MM.1S (cell line): ENCODE data around the gene POP5.
A peak's percentile ranks its signal among the peaks of the same experiment; 100 is the strongest.
"Not testable (repeated sequence)": the region's sequence is repeated elsewhere in the genome, so short reads cannot be mapped to it uniquely, and the experiment has no call there.

Experiments used
- DNase-seq: peaks from one replicate; pipeline ENCODE4 v3.0.0-alpha.2; 2015
- H2AFZ ChIP-seq: fragments of 300-600 bp; sonication (generic); 2 replicates; pipeline ENCODE4 v1.6.0; 2016; ENCODE audit warnings: antibody characterized with exemption, low read length
- H3F3A ChIP-seq: fragments of 300-600 bp; sonication (generic); 2 replicates; pipeline ENCODE4 v1.6.1; 2016; ENCODE audit warnings: mild to moderate bottlenecking, antibody characterized with exemption, low read length, moderate library complexity, mixed read lengths; ENCODE audit not compliant: insufficient read depth
- H3K27ac ChIP-seq: fragments of 300-600 bp; sonication (generic); 2 replicates; pipeline ENCODE4 v1.5.1; 2016; ENCODE audit warnings: mild to moderate bottlenecking, low read length
- H3K27me3 ChIP-seq: fragments of 300-600 bp; sonication (generic); replicated peaks from 2 replicates; pipeline ENCODE4 v1.6.0; 2016; ENCODE audit warnings: low read length; ENCODE audit not compliant: insufficient read depth
- H3K36me3 ChIP-seq: fragments of 300-600 bp; sonication (generic); replicated peaks from 2 replicates; pipeline ENCODE4 v1.6.1; 2016; ENCODE audit warnings: mild to moderate bottlenecking, low read length, mixed read lengths; ENCODE audit not compliant: insufficient read depth
- H3K4me1 ChIP-seq: fragments of 300-600 bp; sonication (generic); 2 replicates; pipeline ENCODE4 v1.6.1; 2016; ENCODE audit warnings: low read length, mixed read lengths
- H3K4me2 ChIP-seq: fragments of 300-600 bp; sonication (generic); 2 replicates; pipeline ENCODE4 v1.6.0; 2016; ENCODE audit warnings: low read depth, low read length
- H3K4me3 ChIP-seq: fragments of 300-600 bp; sonication (generic); 2 replicates; pipeline ENCODE4 v1.5.1; 2016; ENCODE audit warnings: low read length, mixed read lengths
- H3K79me2 ChIP-seq: fragments of 300-600 bp; sonication (generic); 2 replicates; pipeline ENCODE4 v1.6.1; 2016; ENCODE audit warnings: mixed run types, low read length, mixed read lengths
- H3K9ac ChIP-seq: fragments of 300-600 bp; sonication (generic); 2 replicates; pipeline ENCODE4 v1.6.1; 2016; ENCODE audit warnings: low read length, mixed read lengths
- H3K9me2 ChIP-seq: fragments of 300-600 bp; sonication (generic); replicated peaks from 2 replicates; pipeline ENCODE4 v1.6.1; 2016; ENCODE audit warnings: mild to moderate bottlenecking, low read length, mixed read lengths; ENCODE audit not compliant: insufficient read depth
- H3K9me3 ChIP-seq: fragments of 300-600 bp; sonication (generic); replicated peaks from 2 replicates; pipeline ENCODE4 v1.6.1; 2016; ENCODE audit warnings: mild to moderate bottlenecking, low read length, mixed read lengths; ENCODE audit not compliant: insufficient read depth
- H4K20me1 ChIP-seq: fragments of 300-600 bp; sonication (generic); 2 replicates; pipeline ENCODE4 v1.6.1; 2016; ENCODE audit warnings: mild to moderate bottlenecking, low read length, moderate library complexity, mixed read lengths; ENCODE audit not compliant: insufficient read depth
- EZH2 ChIP-seq: fragments of 300-600 bp; sonication (generic); optimal IDR thresholded peaks from 2 replicates; pipeline ENCODE3; 2017; ENCODE audit warnings: low read depth, mild to moderate bottlenecking, antibody characterized with exemption, low read length, mixed read lengths
- EZH2phosphoT487 ChIP-seq: fragments of 300-600 bp; sonication (generic); IDR thresholded peaks from 2 replicates; pipeline ENCODE4 v1.6.1; 2018; ENCODE audit warnings: antibody characterized with exemption, low read length
- TF ChIP-seq, protein P1 (sequence below): fragments of 300-600 bp; sonication (generic); IDR thresholded peaks from 2 replicates; pipeline ENCODE4 v1.5.1; 2016; ENCODE audit warnings: antibody characterized with exemption, low read length, mixed read lengths

The POP5 gene

GRCh38 chr12:120625557-120626419, 44.6 kb upstream of the POP5 start:
- TF ChIP-seq, protein P1, sequence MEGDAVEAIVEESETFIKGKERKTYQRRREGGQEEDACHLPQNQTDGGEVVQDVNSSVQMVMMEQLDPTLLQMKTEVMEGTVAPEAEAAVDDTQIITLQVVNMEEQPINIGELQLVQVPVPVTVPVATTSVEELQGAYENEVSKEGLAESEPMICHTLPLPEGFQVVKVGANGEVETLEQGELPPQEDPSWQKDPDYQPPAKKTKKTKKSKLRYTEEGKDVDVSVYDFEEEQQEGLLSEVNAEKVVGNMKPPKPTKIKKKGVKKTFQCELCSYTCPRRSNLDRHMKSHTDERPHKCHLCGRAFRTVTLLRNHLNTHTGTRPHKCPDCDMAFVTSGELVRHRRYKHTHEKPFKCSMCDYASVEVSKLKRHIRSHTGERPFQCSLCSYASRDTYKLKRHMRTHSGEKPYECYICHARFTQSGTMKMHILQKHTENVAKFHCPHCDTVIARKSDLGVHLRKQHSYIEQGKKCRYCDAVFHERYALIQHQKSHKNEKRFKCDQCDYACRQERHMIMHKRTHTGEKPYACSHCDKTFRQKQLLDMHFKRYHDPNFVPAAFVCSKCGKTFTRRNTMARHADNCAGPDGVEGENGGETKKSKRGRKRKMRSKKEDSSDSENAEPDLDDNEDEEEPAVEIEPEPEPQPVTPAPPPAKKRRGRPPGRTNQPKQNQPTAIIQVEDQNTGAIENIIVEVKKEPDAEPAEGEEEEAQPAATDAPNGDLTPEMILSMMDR: peak; percentile 14
- TF ChIP-seq EZH2 (no peak), EZH2phosphoT487 (no peak)

DNA sequence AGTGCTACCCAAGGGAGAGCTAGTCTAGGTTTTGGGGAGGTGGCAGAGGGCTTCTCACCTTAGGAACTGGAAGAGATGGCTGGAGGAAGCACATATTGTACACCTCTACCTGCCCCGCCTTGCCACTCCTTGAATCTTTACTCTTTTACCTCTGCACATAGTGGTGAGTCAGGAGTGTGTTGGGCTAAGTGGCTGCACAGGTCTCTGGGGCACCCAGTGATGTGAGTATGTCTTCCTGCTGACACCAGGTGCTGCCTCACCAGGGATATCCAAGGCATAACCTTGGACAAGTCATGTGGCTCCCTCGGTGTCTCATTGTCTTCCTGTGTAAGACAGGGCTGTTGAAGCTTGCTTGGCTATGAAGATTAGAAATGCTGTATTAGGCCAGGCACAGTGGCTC, 39.4 kb upstream of the POP5 start:
- H3K36me3 ChIP-seq: no peaks in the 10 kb centered on the region
- H3K27me3 ChIP-seq: no peaks in the 10 kb centered on the region
- no peak overlapping the region for H3K27ac ChIP-seq
- H3K4me2 ChIP-seq: no peak overlapping the region
- no peak overlapping the region for H3K4me3 ChIP-seq
- no peaks in the 10 kb centered on the region for H3F3A ChIP-seq
- no peak overlapping the region for H3K9ac ChIP-seq
- H3K9me2 ChIP-seq: no peaks in the 10 kb centered on the region
- no peaks in the 10 kb centered on the region for H3K9me3 ChIP-seq
- H2AFZ ChIP-seq: no peak overlapping the region
- H3K4me1 ChIP-seq: no peaks in the 10 kb centered on the region
- H3K79me2 ChIP-seq: no peaks in the 10 kb centered on the region
- TF ChIP-seq EZH2phosphoT487 (no peak), EZH2 (no peak)
- TF ChIP-seq, protein P1: no peak
- H4K20me1 ChIP-seq: no peaks in the 10 kb centered on the region
- no peak for DNase-seq

More at GRCh38 chr12:120625557-120626419, 44.6 kb upstream of the POP5 start:
- Histone ChIP-seq H3F3A (no peaks in the 10 kb centered on the region), H3K9me3 (no peaks in the 10 kb centered on the region), H3K36me3 (no peaks in the 10 kb centered on the region), H3K27ac (no peak overlapping the region), H4K20me1 (no peaks in the 10 kb centered on the region), H3K4me2 (peak overlapping the region; percentile 56; the same call in 1 of the 2 replicates), H2AFZ (peak overlapping the region; percentile 74), H3K9me2 (no peaks in the 10 kb centered on the region), H3K4me3 (peak overlapping the region; percentile 20; the same call in 1 of the 2 replicates), H3K27me3 (no peaks in the 10 kb centered on the region), H3K79me2 (no peaks in the 10 kb centered on the region), H3K4me1 (no peaks in the 10 kb centered on the region), H3K9ac (no peak overlapping the region)
- DNase-seq: peak; percentile 62

GRCh38 chr12:120618954-120619615, 37.9 kb upstream of the POP5 start:
- Histone ChIP-seq H3K27ac (no peak overlapping the region), H3K4me1 (no peaks in the 10 kb centered on the region), H4K20me1 (no peaks in the 10 kb centered on the region), H3K79me2 (no peaks in the 10 kb centered on the region), H3F3A (no peaks in the 10 kb centered on the region), H3K27me3 (no peaks in the 10 kb centered on the region), H3K36me3 (no peaks in the 10 kb centered on the region), H3K9me3 (no peaks in the 10 kb centered on the region), H3K9me2 (no peaks in the 10 kb centered on the region), H3K4me2 (no peak overlapping the region), H3K9ac (no peak overlapping the region), H3K4me3 (no peak overlapping the region), H2AFZ (no peak overlapping the region)
- TF ChIP-seq EZH2phosphoT487 (no peak), EZH2 (no peak)
- TF ChIP-seq, protein P1: no peak
- DNase-seq: no peak

DNA sequence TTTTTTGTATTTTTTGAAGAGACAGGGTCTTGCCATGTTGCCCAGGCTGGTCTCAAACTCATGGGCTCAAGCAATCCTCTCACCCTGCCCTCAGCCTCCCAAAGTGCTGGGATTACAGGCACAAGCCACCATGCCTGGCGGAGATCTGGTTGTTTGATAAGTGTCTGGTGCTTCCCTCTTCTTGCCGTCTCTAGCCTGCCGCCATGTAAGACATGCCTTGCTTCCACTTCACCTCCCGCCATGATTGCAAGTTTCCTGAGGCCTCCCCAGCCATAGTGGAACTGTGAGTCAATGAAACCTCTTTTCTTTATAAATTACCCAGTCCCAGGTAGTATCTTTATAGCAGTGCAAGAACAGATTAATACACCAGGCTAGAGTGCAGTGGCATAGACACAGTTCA, 36.6 kb upstream of the POP5 start:
- H3K36me3 ChIP-seq, DNase-seq, H2AFZ ChIP-seq, H3K4me1 ChIP-seq, H4K20me1 ChIP-seq, H3K4me3 ChIP-seq, H3K27me3 ChIP-seq, H3K27ac ChIP-seq, H3K79me2 ChIP-seq, H3K9ac ChIP-seq, H3K9me2 ChIP-seq, H3F3A ChIP-seq, H3K9me3 ChIP-seq, H3K4me2 ChIP-seq: not testable (repeated sequence)

DNA sequence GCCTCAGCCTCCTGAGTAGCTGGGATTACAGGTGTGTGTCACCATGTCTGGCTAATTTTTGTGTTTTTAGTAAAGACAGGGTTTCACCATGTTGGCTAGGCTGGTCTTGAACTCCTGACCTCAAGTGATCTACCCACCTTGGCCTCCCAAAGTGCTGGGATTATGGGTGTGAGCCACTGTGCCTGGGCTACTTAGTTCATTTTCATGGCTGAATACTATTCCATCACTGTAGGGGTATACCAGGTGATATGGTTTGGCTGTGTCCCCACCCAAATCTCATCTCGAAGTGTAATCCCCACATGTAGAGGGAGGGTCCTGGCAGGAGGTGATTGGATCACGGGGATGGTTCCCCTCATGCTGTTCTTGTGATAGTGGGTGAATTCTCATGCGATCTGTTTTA, 36.0 kb upstream of the POP5 start:
- not testable (repeated sequence) for H3K9me2 ChIP-seq, H3K36me3 ChIP-seq, H3K4me2 ChIP-seq, DNase-seq, H3F3A ChIP-seq, H3K4me3 ChIP-seq, H3K9ac ChIP-seq, H3K27me3 ChIP-seq, H3K9me3 ChIP-seq, H3K4me1 ChIP-seq, H4K20me1 ChIP-seq, H3K79me2 ChIP-seq, H3K27ac ChIP-seq, H2AFZ ChIP-seq
